ENCODE data around the gene PODXL.
"Not testable (repeated sequence)": the region's sequence is repeated elsewhere in the genome, so short reads cannot be mapped to it uniquely, and the experiment has no call there.

PODXL gene

GRCh38 chr7:131508754-131509486 is 47.5 kb downstream of the PODXL start:
- no peak for DNase-seq

DNA sequence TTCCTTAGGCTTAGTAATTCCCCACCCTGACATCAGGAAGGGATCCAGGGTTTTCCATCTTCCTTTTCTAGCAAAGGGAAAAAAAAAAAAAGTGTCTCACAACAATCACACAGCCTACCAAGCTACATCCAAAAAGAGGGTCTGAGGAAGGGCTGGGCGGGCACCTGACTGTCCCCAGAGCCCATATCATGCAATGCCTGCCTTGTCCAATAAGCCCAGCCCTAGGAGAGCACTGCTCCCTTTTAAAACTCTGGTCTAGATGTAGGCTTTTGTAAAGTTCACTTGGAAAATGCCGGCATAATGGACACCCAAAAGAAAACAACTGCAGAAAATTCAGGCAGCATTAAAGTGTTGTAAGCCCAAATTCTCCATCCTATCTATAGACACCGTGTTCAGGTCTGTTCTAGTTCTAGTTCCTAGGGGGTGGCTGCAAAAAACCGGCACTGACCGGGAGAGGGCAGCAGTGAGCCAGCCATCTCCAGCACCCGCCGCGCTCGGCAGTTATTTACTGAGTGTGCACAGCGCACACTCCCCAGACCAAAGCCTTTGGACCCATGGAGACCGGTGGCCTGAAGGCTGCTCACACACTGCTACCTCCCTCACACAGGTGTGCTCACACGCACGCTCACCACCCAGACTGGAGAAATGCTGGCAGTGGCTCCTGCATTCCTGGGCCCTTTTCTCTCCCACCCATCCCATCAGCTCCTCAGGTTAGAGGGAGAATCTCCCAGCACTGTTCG is 48.7 kb downstream of the PODXL start:
- peak; percentile 69 for DNase-seq

- no peak for DNase-seq
Observed at GRCh38 chr7:131506597-131506996, 49.8 kb downstream of the PODXL start.

- DNase-seq, result no peak
Observed at GRCh38 chr7:131505636-131506557, 50.5 kb downstream of the PODXL start.

DNA sequence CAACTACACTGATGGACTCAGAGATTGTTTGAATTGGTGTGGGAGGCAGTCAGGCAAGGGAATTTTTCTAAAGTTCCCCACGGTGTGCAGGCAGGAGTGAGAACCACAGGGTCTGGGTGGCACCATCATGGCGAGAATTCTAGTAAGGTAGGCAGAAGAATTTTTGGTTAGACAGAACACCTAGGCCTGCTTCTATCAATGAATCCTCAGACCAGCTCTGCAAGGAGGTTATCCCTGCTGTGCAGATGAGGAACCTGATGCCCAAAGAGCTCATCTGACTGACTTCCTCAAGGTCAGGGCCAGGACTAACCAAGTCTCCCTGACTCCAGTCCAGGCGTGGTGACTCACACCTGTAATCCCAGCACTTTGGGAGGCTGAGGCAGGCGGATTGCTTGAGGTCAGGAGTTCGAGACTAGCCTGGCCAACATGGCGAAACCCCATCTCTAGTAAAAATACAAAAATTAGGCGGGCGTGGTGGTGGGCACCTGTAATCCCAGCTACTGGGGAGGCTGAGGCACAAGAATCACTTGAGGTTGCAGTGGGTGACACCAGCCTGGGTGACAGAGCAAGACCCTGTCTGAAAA is 51.3 kb downstream of the PODXL start:
- DNase-seq, result not testable (repeated sequence)

- DNase-seq, result no peak
Observed at GRCh38 chr7:131504157-131504899, 52.1 kb downstream of the PODXL start.

- no peak for DNase-seq
Observed at GRCh38 chr7:131503639-131504038, 52.8 kb downstream of the PODXL start.

GRCh38 chr7:131502810-131503508 is 53.5 kb downstream of the PODXL start:
- DNase-seq, result peak; percentile 42

DNA sequence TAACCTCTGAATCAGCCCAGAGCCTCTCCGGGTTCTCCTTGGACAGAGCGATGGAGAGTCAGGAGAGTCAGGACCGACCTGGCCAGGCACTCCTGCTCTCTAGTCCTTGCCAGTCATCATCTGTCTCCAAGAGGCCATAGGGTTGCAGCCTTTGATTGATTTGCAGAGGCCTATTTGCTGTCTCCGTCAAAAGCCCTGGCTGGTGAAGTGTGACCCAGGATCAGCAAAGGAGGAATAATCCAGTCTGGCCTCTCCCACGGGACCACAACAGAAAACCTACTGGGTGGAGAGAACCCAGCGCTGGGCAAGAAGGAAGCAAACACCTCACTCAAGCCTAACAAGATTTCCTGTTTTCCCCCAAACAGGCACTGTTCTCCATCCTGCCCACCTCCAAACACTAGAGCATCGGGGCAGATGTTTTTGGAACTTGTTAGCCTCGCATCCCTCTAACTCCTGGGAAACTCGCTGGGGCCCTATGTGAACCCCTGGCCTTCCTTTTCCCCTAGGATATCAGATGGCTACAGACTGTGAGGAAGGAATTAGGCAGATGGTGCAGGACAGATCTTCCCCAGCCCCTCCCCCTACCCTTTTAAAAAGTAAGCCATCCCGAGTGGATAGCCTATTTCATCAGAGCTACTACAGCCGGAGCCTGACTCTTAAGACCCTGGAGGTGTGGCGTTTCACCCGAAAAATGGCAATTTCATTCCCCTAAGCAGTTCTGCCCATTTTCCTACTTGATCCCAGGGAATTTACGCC is 54.3 kb downstream of the PODXL start:
- no peak for DNase-seq

GRCh38 chr7:131501422-131501821 is 55.0 kb downstream of the PODXL start:
- DNase-seq, result peak; percentile 14

DNA sequence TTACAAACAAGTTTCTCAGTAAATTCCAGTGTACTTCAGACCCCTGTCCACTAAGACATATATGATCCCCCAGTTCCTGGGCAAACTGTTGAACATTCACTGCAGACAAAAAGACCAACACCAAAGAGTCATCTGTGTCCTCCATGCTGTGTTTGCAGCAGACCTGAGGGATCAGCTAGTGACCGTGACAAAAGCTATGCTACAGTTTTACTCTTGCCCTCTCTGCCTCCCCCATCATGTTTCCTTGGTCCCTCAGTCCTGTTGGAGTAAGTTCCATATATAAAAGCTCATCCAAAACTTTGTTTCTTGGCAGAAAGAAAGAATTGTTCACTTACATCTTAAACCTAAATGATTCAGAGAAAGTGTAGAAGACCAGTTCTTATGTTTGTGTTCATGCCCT is 56.1 kb downstream of the PODXL start:
- DNase-seq, result no peak

DNA sequence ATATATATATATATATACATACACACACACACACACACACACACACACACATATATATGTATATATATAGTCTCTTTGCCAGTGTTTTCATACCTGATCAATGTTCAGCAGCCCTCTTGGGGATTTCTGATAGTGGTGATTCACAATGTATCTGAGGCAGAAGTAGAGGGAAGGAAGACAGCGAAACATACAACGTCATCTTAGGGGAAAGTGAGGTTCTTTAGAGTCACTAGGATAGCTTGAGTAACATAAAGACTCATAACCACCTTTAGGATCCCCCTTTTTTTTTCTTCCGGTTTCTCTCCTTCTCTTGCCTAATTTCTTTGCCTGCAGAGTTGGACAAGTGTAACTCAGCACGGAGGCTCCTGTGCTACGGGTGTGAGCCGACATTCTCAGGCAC is 56.6 kb downstream of the PODXL start:
- no peak for DNase-seq

GRCh38 chr7:131498237-131498885 is 58.1 kb downstream of the PODXL start:
- no peak for DNase-seq

DNA sequence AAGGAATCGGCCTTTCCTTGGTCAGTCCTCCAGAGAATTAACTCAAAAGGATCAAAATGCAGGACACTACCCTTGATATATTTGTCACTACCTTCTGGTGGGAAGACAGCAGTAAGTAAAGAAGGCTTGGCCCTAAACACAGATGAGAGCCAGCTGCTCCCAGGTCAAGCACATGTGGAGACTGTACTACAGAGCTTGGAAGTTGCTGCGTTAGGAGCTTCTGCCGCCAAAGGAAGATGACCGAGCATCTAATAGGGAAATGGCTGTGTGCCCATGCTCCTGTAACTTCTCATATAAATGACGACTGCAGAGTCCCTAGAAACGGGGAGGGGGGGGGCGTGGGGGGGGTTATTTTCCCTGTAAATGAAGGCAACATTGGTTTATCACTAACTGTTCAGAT is 59.0 kb downstream of the PODXL start:
- DNase-seq, result no peak

- no peak for DNase-seq
Observed at GRCh38 chr7:131495669-131496498, 60.5 kb downstream of the PODXL start.

DNA sequence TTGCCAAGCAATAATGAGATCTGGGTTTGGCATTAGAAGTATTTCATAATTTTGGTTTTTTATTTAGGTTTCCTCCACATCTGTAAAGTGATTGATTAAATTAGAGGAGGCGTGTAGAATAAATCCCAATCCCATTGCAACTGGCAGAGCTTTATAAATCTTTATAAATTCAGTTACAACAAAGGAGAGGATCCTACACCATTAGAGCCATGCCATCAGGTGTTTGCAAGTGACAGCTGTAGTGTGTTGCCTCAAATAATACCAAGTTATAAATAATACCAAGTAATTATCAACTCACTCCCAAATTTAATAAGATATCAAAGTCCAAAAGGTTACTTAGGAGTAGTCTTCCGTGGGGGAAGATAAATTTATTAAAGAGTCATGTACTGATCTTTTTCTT is 62.2 kb downstream of the PODXL start:
- no peak for DNase-seq

DNA sequence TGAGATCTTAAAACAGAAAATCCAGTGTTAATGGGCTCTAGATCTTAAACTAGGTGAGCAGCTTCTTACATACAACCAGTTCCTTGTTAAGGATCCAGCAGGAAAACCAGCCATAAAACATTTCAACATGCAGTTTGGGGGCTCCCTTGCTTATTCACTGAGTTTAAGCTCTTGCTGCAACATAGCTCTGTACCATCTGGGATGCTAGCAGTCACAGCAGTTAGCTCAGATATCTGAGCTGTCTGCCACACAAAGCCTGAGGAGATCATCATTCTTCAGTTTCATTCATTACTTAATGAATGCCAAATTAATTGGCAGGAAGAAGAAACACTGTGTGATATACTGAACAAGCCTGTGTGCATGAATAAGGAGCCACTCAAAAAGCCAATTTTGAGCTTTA is 62.8 kb downstream of the PODXL start:
- no peak for DNase-seq

DNA sequence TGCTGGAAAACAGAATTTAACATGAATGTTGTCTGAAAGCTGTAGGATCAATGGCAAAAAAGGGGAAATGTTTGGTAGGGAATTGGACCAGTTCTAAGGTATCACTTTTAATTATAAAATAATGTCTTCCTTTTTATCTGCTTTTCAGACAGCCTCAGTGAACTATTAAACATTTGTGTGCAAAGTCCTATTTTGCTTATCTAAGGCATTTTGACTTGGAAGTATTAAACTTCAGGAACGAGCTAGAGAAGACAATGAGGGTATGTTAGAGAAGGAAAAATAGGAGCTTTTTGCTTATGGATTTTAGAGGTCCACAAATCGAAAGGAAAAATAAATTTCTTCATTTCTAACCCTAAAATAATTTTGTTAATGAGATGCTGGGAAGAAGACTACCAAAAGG is 63.3 kb downstream of the PODXL start:
- no peak for DNase-seq

- no peak for DNase-seq
Observed at GRCh38 chr7:131489881-131490280, 66.5 kb downstream of the PODXL start.
